ENCODE results near the gene CGB8. TPM values are rescaled to one million over a fixed set of nuclear protein-coding genes. Genes with fewer than 3 reads are reported as not detected.

Gene CGB8
- total and polyA plus RNA-seq, 10 of the 15 experiments (the other 5 are each of a cell fraction or from before 2014, with no cell fraction given), result not detected

DNA sequence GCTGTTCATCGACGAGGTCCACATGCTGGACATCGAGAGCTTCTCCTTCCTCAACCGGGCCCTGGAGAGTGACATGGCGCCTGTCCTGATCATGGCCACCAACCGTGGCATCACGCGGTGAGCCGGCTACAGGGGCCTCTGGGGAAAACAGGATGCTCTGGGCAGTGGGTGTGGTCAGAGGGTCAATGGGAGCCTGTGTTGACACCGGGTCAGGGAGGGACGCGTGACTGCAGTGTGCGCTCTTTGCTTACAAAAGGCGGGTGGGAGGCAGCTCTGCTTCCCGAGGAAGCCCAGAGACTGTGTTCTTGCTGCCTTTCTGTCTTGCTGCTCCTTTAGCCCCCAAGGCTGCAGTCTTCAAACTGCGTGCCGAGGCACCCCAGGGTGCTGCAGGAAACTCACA, 37.7 kb downstream of the CGB8 start:
- Histone ChIP-seq H3K4me2 (ENCODE audit: control insufficient read depth, insufficient read depth) (no peak overlapping the region), H4K20me1 (ENCODE audit: control insufficient read depth, insufficient read depth) (no peaks in the 10 kb centered on the region), H3K36me3 (ENCODE audit: control insufficient read depth in 2 of 2, insufficient read depth in 2 of 2, low read length in 1 of 2) (peaks cover 14 to 22% of the 10 kb centered on the region in 2 experiments), H3K9me3 (replicated peaks; ENCODE audit: control insufficient read depth, insufficient read depth, low read length) (no peaks in the 10 kb centered on the region), H3K4me1 (ENCODE audit: control insufficient read depth, insufficient read depth, low read length) (no peaks in the 10 kb centered on the region), H3K79me2 (ENCODE audit: control insufficient read depth, insufficient read depth, low read length) (no peaks in the 10 kb centered on the region), H3K4me3 (no peak overlapping the region), H3K9ac (ENCODE audit: control insufficient read depth, insufficient read depth, low read length) (no peak overlapping the region), H3K27me3 (replicated peaks in 1 of 2; ENCODE audit: control insufficient read depth in 2 of 2, insufficient read depth in 2 of 2, low read length in 1 of 2) (no peaks in the 10 kb centered on the region), H2AFZ (ENCODE audit: control insufficient read depth, low read depth, low read length) (no peak overlapping the region), H3K27ac (ENCODE audit: control insufficient read depth, insufficient read depth) (no peak overlapping the region)
- ChIA-PET RAD21 (ENCODE audit: unreplicated experiment) (no interaction called here), CTCF (no interaction called here), POLR2A (interaction anchor here (1.0 kb wide), 1 partner anchor 47 kb away, joined by 3 read pairs; no protein-coding TSS in a partner anchor), SMC1A (ENCODE audit: uncharacterized antibody, unreplicated experiment) (no interaction called here)
- TF ChIP-seq, protein P1, sequence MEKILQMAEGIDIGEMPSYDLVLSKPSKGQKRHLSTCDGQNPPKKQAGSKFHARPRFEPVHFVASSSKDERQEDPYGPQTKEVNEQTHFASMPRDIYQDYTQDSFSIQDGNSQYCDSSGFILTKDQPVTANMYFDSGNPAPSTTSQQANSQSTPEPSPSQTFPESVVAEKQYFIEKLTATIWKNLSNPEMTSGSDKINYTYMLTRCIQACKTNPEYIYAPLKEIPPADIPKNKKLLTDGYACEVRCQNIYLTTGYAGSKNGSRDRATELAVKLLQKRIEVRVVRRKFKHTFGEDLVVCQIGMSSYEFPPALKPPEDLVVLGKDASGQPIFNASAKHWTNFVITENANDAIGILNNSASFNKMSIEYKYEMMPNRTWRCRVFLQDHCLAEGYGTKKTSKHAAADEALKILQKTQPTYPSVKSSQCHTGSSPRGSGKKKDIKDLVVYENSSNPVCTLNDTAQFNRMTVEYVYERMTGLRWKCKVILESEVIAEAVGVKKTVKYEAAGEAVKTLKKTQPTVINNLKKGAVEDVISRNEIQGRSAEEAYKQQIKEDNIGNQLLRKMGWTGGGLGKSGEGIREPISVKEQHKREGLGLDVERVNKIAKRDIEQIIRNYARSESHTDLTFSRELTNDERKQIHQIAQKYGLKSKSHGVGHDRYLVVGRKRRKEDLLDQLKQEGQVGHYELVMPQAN (conservative IDR thresholded peaks at IDR 0.05), result no peak
- TF ChIP-seq, protein P2, sequence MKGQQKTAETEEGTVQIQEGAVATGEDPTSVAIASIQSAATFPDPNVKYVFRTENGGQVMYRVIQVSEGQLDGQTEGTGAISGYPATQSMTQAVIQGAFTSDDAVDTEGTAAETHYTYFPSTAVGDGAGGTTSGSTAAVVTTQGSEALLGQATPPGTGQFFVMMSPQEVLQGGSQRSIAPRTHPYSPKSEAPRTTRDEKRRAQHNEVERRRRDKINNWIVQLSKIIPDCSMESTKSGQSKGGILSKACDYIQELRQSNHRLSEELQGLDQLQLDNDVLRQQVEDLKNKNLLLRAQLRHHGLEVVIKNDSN (IDR thresholded peaks at IDR 0.05; ENCODE audit: borderline replicate concordance, extremely low read length, insufficient read depth, low read depth, low read length), result no peak
- no peak for TF ChIP-seq PBX3 (IDR thresholded peaks at IDR 0.05; ENCODE audit: insufficient replicate concordance, low read depth, low read length)
- TF ChIP-seq ZNF384 (IDR thresholded peaks at IDR 0.05; ENCODE audit: borderline replicate concordance, low read depth, low read length), result no peak
- no peak for TF ChIP-seq SREBF1 (IDR thresholded peaks at IDR 0.05; ENCODE audit: low read length)
- no peak for TF ChIP-seq BHLHE40 (IDR thresholded peaks at IDR 0.05; ENCODE audit: borderline replicate concordance in 1 of 2, low read depth in 2 of 2, low read length in 1 of 2)
- no peak for TF ChIP-seq YY1 (IDR thresholded peaks at IDR 0.05; ENCODE audit: low read depth, low read length)
- no peak for TF ChIP-seq REST (IDR thresholded peaks at IDR 0.05; ENCODE audit: low read depth, low read length)
- in situ Hi-C loops (cut with MboI), result no loop called here
- intact Hi-C loops (cut with micrococcal nuclease; ENCODE audit: unreplicated experiment), result no loop called here
- 92% methylated on average over 17 of the region's 17 CpGs for WGBS (ENCODE audit: insufficient coverage, insufficient replicate concordance, low lambda C conversion rate, missing lambda C conversion rate)
- FAIRE-seq, result no peak
- DNase-seq (ENCODE audit: low read depth, low spot score), result no peak
- BruUV-seq (replicated peaks), result no TSS peak
- no peak for ATAC-seq

Measured in GM12878 (cell line).